ENCODE measurements around the gene MS4A1.

MS4A1 gene

GRCh38 chr11:60511393-60511792, 55.7 kb downstream of the MS4A1 start:
- H3F3A ChIP-seq (ENCODE audit: low read depth), result no peaks in the 10 kb centered on the region
- no peaks in the 10 kb centered on the region for H3K79me2 ChIP-seq (ENCODE audit: insufficient read depth, low read length)
- no peaks in the 10 kb centered on the region for H4K20me1 ChIP-seq (ENCODE audit: insufficient read depth, low read length, poor library complexity, severe bottlenecking)
- no peaks in the 10 kb centered on the region for H3K9me2 ChIP-seq (replicated peaks; ENCODE audit: low read depth, low read length)
- no peaks in the 10 kb centered on the region for H3K4me1 ChIP-seq (ENCODE audit: insufficient read depth, low read length, poor library complexity, severe bottlenecking)
- peaks cover 46% of the 10 kb centered on the region for H3K27me3 ChIP-seq (ENCODE audit: insufficient read depth, low read length, poor library complexity, severe bottlenecking)
- no peaks in the 10 kb centered on the region for H3K9me3 ChIP-seq (ENCODE audit: insufficient read depth, low read depth, low read length)
- H3K9ac ChIP-seq (ENCODE audit: low read depth, low read length, poor library complexity, severe bottlenecking), result no peak overlapping the region
- H3K4me3 ChIP-seq (ENCODE audit: low read length, poor library complexity, severe bottlenecking), result no peak overlapping the region
- TF ChIP-seq EZH2phosphoT487 (IDR thresholded peaks at IDR 0.05; ENCODE audit: borderline replicate concordance) (no peak), CTCF (conservative IDR thresholded peaks at IDR 0.05; ENCODE audit: low read length) (no peak)
- H3K36me3 ChIP-seq (ENCODE audit: insufficient read depth, low read length), result no peaks in the 10 kb centered on the region
- H3K4me2 ChIP-seq (ENCODE audit: low read depth, low read length, poor library complexity, severe bottlenecking), result no peak overlapping the region
- H2AFZ ChIP-seq (ENCODE audit: low read length), result no peak overlapping the region

- H3K79me2 ChIP-seq (ENCODE audit: insufficient read depth, low read length), result no peaks in the 10 kb centered on the region
- H3K9ac ChIP-seq (ENCODE audit: low read depth, low read length, poor library complexity, severe bottlenecking), result no peak overlapping the region
Observed at GRCh38 chr11:60512651-60513225, 57.1 kb downstream of the MS4A1 start.

GRCh38 chr11:60513496-60514460, 58.1 kb downstream of the MS4A1 start:
- Histone ChIP-seq H3K79me2 (ENCODE audit: insufficient read depth, low read length) (no peaks in the 10 kb centered on the region), H3K9ac (ENCODE audit: low read depth, low read length, poor library complexity, severe bottlenecking) (no peak overlapping the region), H3F3A (ENCODE audit: low read depth) (no peaks in the 10 kb centered on the region), H2AFZ (ENCODE audit: low read length) (no peak overlapping the region), H3K9me2 (replicated peaks; ENCODE audit: low read depth, low read length) (no peaks in the 10 kb centered on the region), H3K4me2 (ENCODE audit: low read depth, low read length, poor library complexity, severe bottlenecking) (no peak overlapping the region), H3K27me3 (ENCODE audit: insufficient read depth, low read length, poor library complexity, severe bottlenecking) (peaks cover 24% of the 10 kb centered on the region), H3K9me3 (ENCODE audit: insufficient read depth, low read depth, low read length) (no peaks in the 10 kb centered on the region), H3K4me1 (ENCODE audit: insufficient read depth, low read length, poor library complexity, severe bottlenecking) (no peaks in the 10 kb centered on the region), H3K4me3 (ENCODE audit: low read length, poor library complexity, severe bottlenecking) (no peak overlapping the region), H3K36me3 (ENCODE audit: insufficient read depth, low read length) (no peaks in the 10 kb centered on the region), H4K20me1 (ENCODE audit: insufficient read depth, low read length, poor library complexity, severe bottlenecking) (no peaks in the 10 kb centered on the region)
- no peak for TF ChIP-seq CTCF (conservative IDR thresholded peaks at IDR 0.05; ENCODE audit: low read length)
- no peak for TF ChIP-seq EZH2phosphoT487 (IDR thresholded peaks at IDR 0.05; ENCODE audit: borderline replicate concordance)

More at GRCh38 chr11:60512651-60513225, 57.1 kb downstream of the MS4A1 start:
- no peak overlapping the region for H3K4me3 ChIP-seq (ENCODE audit: low read length, poor library complexity, severe bottlenecking)
- no peak overlapping the region for H2AFZ ChIP-seq (ENCODE audit: low read length)
- H3K9me3 ChIP-seq (ENCODE audit: insufficient read depth, low read depth, low read length), result no peaks in the 10 kb centered on the region
- no peaks in the 10 kb centered on the region for H3K4me1 ChIP-seq (ENCODE audit: insufficient read depth, low read length, poor library complexity, severe bottlenecking)
- H3K9me2 ChIP-seq (replicated peaks; ENCODE audit: low read depth, low read length), result no peaks in the 10 kb centered on the region
- no peaks in the 10 kb centered on the region for H3K36me3 ChIP-seq (ENCODE audit: insufficient read depth, low read length)
- no peak for TF ChIP-seq EZH2phosphoT487 (IDR thresholded peaks at IDR 0.05; ENCODE audit: borderline replicate concordance)
- TF ChIP-seq CTCF (conservative IDR thresholded peaks at IDR 0.05; ENCODE audit: low read length), result no peak
- H3K27me3 ChIP-seq (ENCODE audit: insufficient read depth, low read length, poor library complexity, severe bottlenecking), result peaks cover 33% of the 10 kb centered on the region
- H3K4me2 ChIP-seq (ENCODE audit: low read depth, low read length, poor library complexity, severe bottlenecking), result no peak overlapping the region
- no peaks in the 10 kb centered on the region for H4K20me1 ChIP-seq (ENCODE audit: insufficient read depth, low read length, poor library complexity, severe bottlenecking)
- no peaks in the 10 kb centered on the region for H3F3A ChIP-seq (ENCODE audit: low read depth)

Data from Loucy (cell line).